GM18519 (cell line): ENCODE results near the gene FCER1G.
"Not testable (repeated sequence)": the region's sequence is repeated elsewhere in the genome, so short reads cannot be mapped to it uniquely, and the experiment has no call there.

ENCODE experiments used
- ATAC-seq: cut with Tn5 transposase; IDR thresholded peaks from one replicate; pipeline ENCODE4 v1.9.1; 2021; ENCODE audit warnings: mild to moderate bottlenecking, moderate library complexity; ENCODE audit not compliant: unreplicated experiment, low FRiP score

The FCER1G gene

GRCh38 chr1:161226759-161227158 is 11.7 kb downstream of the FCER1G start:
- no peak for ATAC-seq

DNA sequence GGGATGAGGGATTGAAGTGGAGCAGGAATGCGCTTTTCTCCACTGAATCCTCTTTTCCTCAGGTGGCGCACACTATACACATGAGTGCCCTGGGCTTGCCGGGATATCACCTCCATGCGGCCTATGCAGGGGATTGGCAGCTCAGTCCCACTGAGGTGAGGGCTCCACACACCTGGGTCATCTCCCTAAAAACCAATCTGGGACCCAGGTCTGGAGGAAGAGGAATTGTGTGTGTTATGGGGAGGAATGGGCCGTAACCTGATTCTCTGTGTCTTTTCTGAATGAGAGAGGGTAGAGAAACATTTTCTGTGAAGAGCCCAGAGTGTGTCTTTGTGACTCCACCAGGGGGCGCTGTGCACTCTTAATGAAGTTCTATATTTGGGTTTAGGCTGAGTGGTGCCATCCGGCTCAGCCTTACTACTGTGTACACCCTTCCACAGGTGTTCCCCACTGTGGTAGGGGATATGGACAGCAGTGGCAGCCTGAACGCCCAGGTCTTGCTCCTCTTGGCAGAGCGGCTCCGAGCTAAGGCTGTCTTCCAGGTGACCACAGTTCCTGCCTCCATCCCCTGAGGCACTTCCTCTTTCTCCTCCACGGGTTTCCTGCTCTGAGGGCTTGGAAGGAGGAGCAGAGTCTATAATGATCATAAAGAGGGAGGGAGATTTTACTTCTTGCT is 12.2 kb downstream of the FCER1G start:
- no peak for ATAC-seq

DNA sequence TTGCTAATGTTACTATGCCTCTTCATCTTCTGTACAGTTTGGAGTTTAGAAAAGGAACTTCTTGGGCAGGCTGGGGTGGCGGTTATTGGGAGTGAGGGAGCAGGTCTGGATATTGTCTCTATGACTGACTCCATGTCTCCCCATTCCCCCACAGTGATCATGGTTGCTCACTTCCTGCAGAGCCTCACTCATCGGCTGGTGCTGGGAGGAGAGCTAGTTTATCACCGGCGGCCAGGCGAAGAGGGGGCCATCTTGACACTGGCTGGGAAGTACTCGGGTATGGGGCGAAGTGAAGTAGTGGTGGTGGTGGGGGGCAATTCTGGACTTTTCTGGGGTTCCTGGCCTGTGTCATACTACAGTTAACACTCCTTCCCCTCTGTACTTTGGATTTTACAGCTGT is 12.9 kb downstream of the FCER1G start:
- no peak for ATAC-seq

DNA sequence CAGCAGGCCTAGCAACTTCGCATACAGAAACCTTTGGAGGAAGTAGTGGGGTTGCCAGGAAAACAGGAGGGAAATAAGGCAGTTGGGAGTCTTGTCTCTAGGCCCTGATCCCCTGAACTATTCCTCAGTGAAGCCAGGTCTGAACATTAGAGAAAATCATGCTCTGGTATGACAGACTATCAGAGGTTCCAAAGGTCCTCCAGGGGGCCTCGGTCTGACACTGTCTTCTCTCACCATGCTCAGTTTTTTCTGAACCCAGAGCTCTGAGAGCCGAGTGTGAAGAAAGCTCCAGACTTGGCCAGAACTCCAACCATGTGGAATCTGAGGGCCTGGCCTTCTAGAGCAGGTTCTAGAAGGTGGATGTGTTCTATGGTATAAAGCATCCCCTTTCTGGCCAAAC is 14.8 kb downstream of the FCER1G start:
- no peak for ATAC-seq

GRCh38 chr1:161230762-161231161 is 15.7 kb downstream of the FCER1G start:
- ATAC-seq: no peak

GRCh38 chr1:161233102-161233501 is 18.0 kb downstream of the FCER1G start:
- no peak for ATAC-seq

GRCh38 chr1:161235957-161236775 is 21.1 kb downstream of the FCER1G start:
- ATAC-seq: no peak

DNA sequence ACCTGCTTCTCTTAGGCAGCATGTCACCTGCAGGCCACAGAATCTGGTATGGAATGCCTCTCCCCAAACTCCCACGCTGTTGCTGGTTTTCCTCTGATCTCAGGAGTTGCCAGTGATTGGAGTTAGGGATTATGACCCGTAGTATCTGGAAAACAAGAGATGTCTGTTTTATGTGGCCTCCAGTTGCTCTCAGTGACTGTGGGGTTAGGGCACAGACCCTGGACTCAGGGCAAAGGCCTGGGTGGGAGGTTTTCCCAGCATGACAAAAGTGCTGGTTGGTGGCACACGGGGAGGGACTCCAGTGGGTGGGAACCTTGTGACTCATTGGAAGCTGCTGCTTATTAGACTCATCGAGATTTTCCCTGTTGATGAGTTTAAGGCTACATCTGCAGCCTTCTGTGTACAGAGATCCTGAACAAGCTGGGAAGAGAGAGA is 23.0 kb downstream of the FCER1G start, which contains the start of gene NR1I3:
TSS of gene NR1I3 (minus strand) at position 165 of the 435 bp plus-strand sequence. CDS start 1,638 bp downstream, outside the sequence.
- no peak for ATAC-seq

DNA sequence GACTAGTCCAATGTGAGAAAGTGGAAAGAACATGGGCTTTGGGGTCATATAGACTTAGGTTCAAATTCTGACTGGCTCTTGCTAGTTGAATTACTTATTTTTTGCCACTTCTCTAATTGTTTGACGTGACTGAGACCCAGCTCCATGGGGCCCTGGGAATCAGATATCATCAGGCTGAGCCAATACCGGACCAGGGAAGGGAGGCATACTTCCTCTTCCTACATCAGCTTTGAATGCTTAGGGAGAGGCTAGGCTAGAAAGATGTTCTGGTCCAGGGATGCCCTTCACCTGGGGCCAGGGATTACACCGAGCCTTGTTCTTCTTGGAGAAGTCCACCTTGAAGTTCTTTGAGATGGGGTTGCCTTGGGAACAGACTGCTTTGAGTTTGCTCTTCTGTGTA is 26.6 kb downstream of the FCER1G start:
- no peak for ATAC-seq

GRCh38 chr1:161242313-161242712 is 27.2 kb downstream of the FCER1G start:
- ATAC-seq: no peak

- ATAC-seq: no peak
Observed at GRCh38 chr1:161244888-161245287, 29.8 kb downstream of the FCER1G start.

- ATAC-seq: not testable (repeated sequence)
Observed at GRCh38 chr1:161250100-161250499, 35.0 kb downstream of the FCER1G start.

GRCh38 chr1:161250829-161251228 is 35.7 kb downstream of the FCER1G start:
- ATAC-seq: no peak

DNA sequence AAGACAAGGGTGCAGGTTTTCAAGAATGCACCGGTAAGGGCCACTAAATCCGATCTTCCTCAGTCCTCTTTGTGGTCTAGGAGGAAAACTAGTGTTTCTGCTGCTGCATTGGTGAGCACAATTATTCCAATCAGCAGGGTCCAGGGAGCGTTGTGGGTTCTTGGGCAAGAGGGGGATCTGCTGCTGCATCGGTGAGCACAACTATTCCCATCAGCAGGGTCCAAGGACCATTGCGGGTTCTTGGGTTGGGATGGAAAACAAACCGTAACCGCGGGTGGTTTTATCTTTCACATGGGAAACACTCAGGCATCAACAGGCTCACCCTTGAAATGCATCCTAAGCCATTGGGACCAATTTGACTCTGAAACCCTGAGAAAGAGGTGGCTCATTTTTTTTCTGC is 36.5 kb downstream of the FCER1G start:
- no peak for ATAC-seq

- not testable (repeated sequence) for ATAC-seq
Observed at GRCh38 chr1:161255302-161255701, 40.2 kb downstream of the FCER1G start.

DNA sequence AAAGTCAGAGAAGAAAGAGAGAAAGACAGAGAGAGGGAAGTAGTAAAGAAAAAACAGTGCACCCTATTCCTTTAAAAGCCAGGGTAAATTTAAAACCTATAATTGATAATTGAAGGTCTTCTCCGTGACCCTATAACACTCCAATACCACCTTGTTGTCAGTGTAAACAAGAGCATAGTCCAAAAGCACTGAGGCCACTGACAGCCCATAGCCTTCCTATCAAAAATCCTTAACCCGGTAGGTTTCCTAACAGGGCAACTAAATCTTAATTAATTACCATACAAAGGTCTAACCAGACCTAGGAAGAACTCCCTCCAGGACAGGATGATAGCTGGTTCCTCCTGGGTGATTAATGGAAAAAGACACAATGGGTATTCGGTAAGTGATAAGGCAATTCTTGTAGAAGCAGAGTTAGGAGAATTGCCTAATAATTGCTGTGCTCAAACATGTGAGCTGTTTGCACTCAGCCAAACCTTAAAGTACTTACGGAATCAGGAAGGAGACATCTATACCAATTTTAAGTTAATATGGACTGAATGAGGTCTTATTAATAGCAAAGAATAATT is 40.9 kb downstream of the FCER1G start:
- ATAC-seq: not testable (repeated sequence)

GRCh38 chr1:161257109-161257508 is 42.0 kb downstream of the FCER1G start:
- ATAC-seq: not testable (repeated sequence)

GRCh38 chr1:161258439-161259344 is 43.6 kb downstream of the FCER1G start, which contains the start of gene PCP4L1:
TSS of gene PCP4L1 (plus strand) at chr1:161258745. CDS start at chr1:161258975, 230 bp downstream.
- ATAC-seq: no peak

- ATAC-seq: no peak
Observed at GRCh38 chr1:161259345-161259702, 44.2 kb downstream of the FCER1G start.

GRCh38 chr1:161259765-161260164 is 44.7 kb downstream of the FCER1G start:
- ATAC-seq: no peak
